Measurements from ENCODE around the gene PEA15.

PEA15 gene

GRCh38 chr1:160206036-160206389 lies 829 bp downstream of the PEA15 start:
- peak; percentile 59 for ATAC-seq
- TF ChIP-seq ZFP3 (CRISPR knock-in tag; IDR thresholded peaks at IDR 0.05) (no peak), CSRNP3 (CRISPR knock-in tag; IDR thresholded peaks at IDR 0.05) (no peak), OSR1 (CRISPR knock-in tag; IDR thresholded peaks at IDR 0.05) (no peak), PPARA (CRISPR knock-in tag; IDR thresholded peaks at IDR 0.05; ENCODE audit: borderline replicate concordance) (no peak), ISL1 (CRISPR knock-in tag; IDR thresholded peaks at IDR 0.05) (no peak), CSDC2 (CRISPR knock-in tag; IDR thresholded peaks at IDR 0.05) (no peak), ZNF565 (CRISPR knock-in tag; conservative IDR thresholded peaks at IDR 0.05; ENCODE audit: low read depth) (no peak), RARB (CRISPR knock-in tag; IDR thresholded peaks at IDR 0.05) (no peak), TSHZ2 (CRISPR knock-in tag; IDR thresholded peaks at IDR 0.05) (no peak), TOX (CRISPR knock-in tag; IDR thresholded peaks at IDR 0.05; ENCODE audit: borderline replicate concordance) (no peak), ZFP30 (CRISPR knock-in tag; IDR thresholded peaks at IDR 0.05) (no peak), TCF4 (CRISPR knock-in tag; IDR thresholded peaks at IDR 0.05; ENCODE audit: borderline replicate concordance) (no peak), GLIS3 (CRISPR knock-in tag; IDR thresholded peaks at IDR 0.05) (no peak), SNAI2 (CRISPR knock-in tag; IDR thresholded peaks at IDR 0.05) (no peak), ESRRG (CRISPR knock-in tag; IDR thresholded peaks at IDR 0.05) (no peak), ZNF8 (CRISPR knock-in tag; IDR thresholded peaks at IDR 0.05) (no peak), ZNF70 (CRISPR knock-in tag; IDR thresholded peaks at IDR 0.05) (no peak), CREB5 (CRISPR knock-in tag; IDR thresholded peaks at IDR 0.05; ENCODE audit: low read depth) (no peak), PATZ1 (CRISPR knock-in tag; IDR thresholded peaks at IDR 0.05; ENCODE audit: borderline replicate concordance) (no peak), POU6F1 (CRISPR knock-in tag; IDR thresholded peaks at IDR 0.05; ENCODE audit: borderline replicate concordance, low read depth) (no peak)

- ATAC-seq: peak; percentile 88
- no peak for TF ChIP-seq ZC3H10 (CRISPR knock-in tag; IDR thresholded peaks at IDR 0.05)
- TF ChIP-seq ZNF70 (CRISPR knock-in tag; IDR thresholded peaks at IDR 0.05): no peak
- no peak for TF ChIP-seq POU6F1 (CRISPR knock-in tag; IDR thresholded peaks at IDR 0.05; ENCODE audit: borderline replicate concordance, low read depth)
- TF ChIP-seq PPARA (CRISPR knock-in tag; IDR thresholded peaks at IDR 0.05; ENCODE audit: borderline replicate concordance): no peak
These were observed 1.4 kb downstream of the PEA15 start for GRCh38 chr1:160206421-160207117.
